ENCODE data around the gene EXOC6B. TPM values are rescaled to one million over a fixed set of nuclear protein-coding genes. Genes with fewer than 3 reads are reported as not detected.
A peak's percentile ranks its signal among the peaks of the same experiment; 100 is the strongest.

Gene EXOC6B
- polyA plus RNA-seq, 2 of the 4 experiments (the other 2 are of a cell fraction), result 15.5 to 24.7 TPM

- ATAC-seq, result peak in 1 of 2 experiments; percentile 17; a peak in 1 of 6 replicates
- Histone ChIP-seq H3K4me1 (peaks cover 44% of the 10 kb centered on the region), H3K27ac (peak overlapping the region in 1 of 2 experiments; percentile 38; a peak in 4 of 6 replicates), H3K4me2 (peak overlapping the region; percentile 16; the same call in 2 of the 3 replicates), H3K9me3 (no peaks in the 10 kb centered on the region), H3K4me3 (no peak overlapping the region)
- ChIA-PET POLR2A (no interaction called here), CTCF (interaction anchor here (0.5 to 2.8 kb wide), 3 partner anchors 9 to 332 kb away, joined by 3 to 12 read pairs (median 3); no protein-coding TSS in a partner anchor)
- no peak for TF ChIP-seq MAX (IDR thresholded peaks at IDR 0.05)
- TF ChIP-seq USF2 (IDR thresholded peaks at IDR 0.05), result no peak
- no peak for TF ChIP-seq RCOR1 (IDR thresholded peaks at IDR 0.05; ENCODE audit: low read depth, low read length)
- no peak for TF ChIP-seq FOSB (CRISPR knock-in tag; IDR thresholded peaks at IDR 0.05)
- no peak for TF ChIP-seq MAFK (IDR thresholded peaks at IDR 0.05; ENCODE audit: partially characterized antibody)
- no peak for TF ChIP-seq NPAS2 (CRISPR knock-in tag; IDR thresholded peaks at IDR 0.05; ENCODE audit: borderline replicate concordance)
- no peak for TF ChIP-seq TP53 (CRISPR knock-in tag; IDR thresholded peaks at IDR 0.05)
- no peak for TF ChIP-seq CBX8 (IDR thresholded peaks at IDR 0.05)
- TF ChIP-seq TFCP2L1 (CRISPR knock-in tag; IDR thresholded peaks at IDR 0.05), result no peak
- WGBS (ENCODE audit: missing lambda C conversion rate), result 10% methylated on average over 2 of the region's 2 CpGs
- no peak for FAIRE-seq
- peak in 1 of 2 experiments; percentile 43 for DNase-seq (ENCODE audit: low read depth in 1 of 2, low spot score in 1 of 2)
Observed at GRCh38 chr2:72210470-72210869, 615.4 kb downstream of the EXOC6B start.

GRCh38 chr2:72208225-72208624, 617.6 kb downstream of the EXOC6B start:
- Histone ChIP-seq H3K4me2 (no peak overlapping the region), H3K9me3 (no peaks in the 10 kb centered on the region), H3K27ac (no peak overlapping the region), H3K4me3 (no peak overlapping the region), H3K4me1 (peaks cover 52% of the 10 kb centered on the region)
- ChIA-PET CTCF (interaction anchor here (1.7 to 2.8 kb wide), 3 partner anchors 12 to 371 kb away, joined by 5 to 12 read pairs (median 8); no protein-coding TSS in a partner anchor), POLR2A (no interaction called here)
- no peak for ATAC-seq
- WGBS (ENCODE audit: missing lambda C conversion rate), result 92% methylated on average over 1 of the region's 1 CpG
- FAIRE-seq, result no peak
- DNase-seq (ENCODE audit: low read depth in 1 of 2, low spot score in 1 of 2), result no peak
- TF ChIP-seq SMC3 (IDR thresholded peaks at IDR 0.05) (no peak), GATA3 (IDR thresholded peaks at IDR 0.05; ENCODE audit: borderline replicate concordance) (no peak), HEYL (CRISPR knock-in tag; IDR thresholded peaks at IDR 0.05) (no peak), JUNB (IDR thresholded peaks at IDR 0.05) (no peak), CTCF (IDR thresholded peaks at IDR 0.05) (no peak), MYC (IDR thresholded peaks at IDR 0.05; ENCODE audit: borderline replicate concordance, low read length) (no peak), RNF2 (IDR thresholded peaks at IDR 0.05; ENCODE audit: borderline replicate concordance, low read depth) (no peak), PBX3 (IDR thresholded peaks at IDR 0.05) (no peak), ZNF302 (CRISPR knock-in tag; IDR thresholded peaks at IDR 0.05) (no peak), ESRRA (IDR thresholded peaks at IDR 0.05; ENCODE audit: borderline replicate concordance, low read length) (no peak), BCL3 (IDR thresholded peaks at IDR 0.05) (no peak), ZFP36 (IDR thresholded peaks at IDR 0.05; ENCODE audit: borderline replicate concordance, partially characterized antibody) (no peak), FOXS1 (CRISPR knock-in tag; IDR thresholded peaks at IDR 0.05) (no peak), SREBF2 (IDR thresholded peaks at IDR 0.05) (no peak), ELK1 (IDR thresholded peaks at IDR 0.05; ENCODE audit: low read depth, low read length) (no peak), EHF (CRISPR knock-in tag; IDR thresholded peaks at IDR 0.05) (no peak), RFX5 (IDR thresholded peaks at IDR 0.05) (no peak)
